GM23338 (cell line): ENCODE measurements around the gene IGFBP6. TPM values are rescaled to one million over a fixed set of nuclear protein-coding genes. Genes with fewer than 3 reads are reported as not detected.

ENCODE experiments used
- ATAC-seq: fragments of 200-7000 bp; cut with Tn5 transposase; 3 replicates; pipeline ENCODE4 v1.9.1; 2020
- DNase-seq: peaks from one replicate; pipeline ENCODE4 v3.0.0-alpha.2; 2015; ENCODE audit warnings: low spot score
- H2AFZ ChIP-seq: fragments of 200-600 bp; sonication (generic); 2 replicates; pipeline ENCODE4 v1.8.0; 2016; ENCODE audit warnings: antibody characterized with exemption, mild to moderate bottlenecking, moderate library complexity
- H3F3A ChIP-seq: fragments of 200-600 bp; sonication (generic); replicated peaks from 2 replicates; pipeline ENCODE4 v1.8.0; 2017; ENCODE audit warnings: antibody characterized with exemption, mixed run types, low read depth
- H3K27ac ChIP-seq: fragments of 200-600 bp; sonication (generic); 2 replicates; pipeline ENCODE4 v1.6.1; 2016; ENCODE audit warnings: low read depth
- H3K27me3 ChIP-seq: fragments of 200-600 bp; sonication (generic); 2 replicates; pipeline ENCODE4 v1.8.0; 2016; ENCODE audit warnings: mild to moderate bottlenecking, mixed run types, moderate library complexity; ENCODE audit not compliant: insufficient read depth
- H3K36me3 ChIP-seq: fragments of 200-600 bp; sonication (generic); 2 replicates; pipeline ENCODE4 v1.8.0; 2016; ENCODE audit warnings: mild to moderate bottlenecking; ENCODE audit not compliant: insufficient read depth
- H3K4me1 ChIP-seq: fragments of 200-600 bp; sonication (generic); 2 replicates; pipeline ENCODE4 v1.8.0; 2016; ENCODE audit warnings: mild to moderate bottlenecking, moderate library complexity; ENCODE audit not compliant: insufficient read depth
- H3K4me2 ChIP-seq: fragments of 200-600 bp; sonication (generic); 2 replicates; pipeline ENCODE4 v1.7.1; 2017; ENCODE audit warnings: mixed run types
- H3K4me3 ChIP-seq: fragments of 200-600 bp; sonication (generic); 2 replicates; pipeline ENCODE4 v1.6.1; 2016; ENCODE audit warnings: mixed run types
- H3K79me2 ChIP-seq: fragments of 200-600 bp; sonication (generic); replicated peaks from 2 replicates; pipeline ENCODE4 v1.8.0; 2017; ENCODE audit warnings: mild to moderate bottlenecking; ENCODE audit not compliant: insufficient read depth
- H3K9me2 ChIP-seq: fragments of 200-600 bp; sonication (generic); 2 replicates; pipeline ENCODE4 v1.8.0; 2017; ENCODE audit not compliant: insufficient read depth
- H4K20me1 ChIP-seq: fragments of 200-600 bp; sonication (generic); replicated peaks from 2 replicates; pipeline ENCODE4 v1.8.0; 2017; ENCODE audit warnings: mild to moderate bottlenecking; ENCODE audit not compliant: insufficient read depth
- H3K27ac Mint-ChIP-seq: 2 replicates; pipeline ENCODE4 v1.8.0; 2020; ENCODE audit warnings: inconsistent platforms, mild to moderate bottlenecking, moderate library complexity, mixed read lengths
- H3K27me3 Mint-ChIP-seq: 3 replicates; pipeline ENCODE4 v1.8.0; 2022; ENCODE audit warnings: low read depth, mild to moderate bottlenecking, moderate library complexity, mixed read lengths, inconsistent platforms; ENCODE audit not compliant: insufficient read depth, poor library complexity
- H3K36me3 Mint-ChIP-seq: 3 replicates; pipeline ENCODE4 v1.8.0; 2021; ENCODE audit warnings: low read depth, mild to moderate bottlenecking, inconsistent platforms, moderate library complexity, mixed read lengths
- H3K4me1 Mint-ChIP-seq: 3 replicates; pipeline ENCODE4 v1.8.0; 2020; ENCODE audit warnings: mild to moderate bottlenecking, inconsistent platforms, mixed read lengths
- H3K4me3 Mint-ChIP-seq: 3 replicates; pipeline ENCODE4 v1.8.0; 2021; ENCODE audit warnings: moderate library complexity, mild to moderate bottlenecking, inconsistent platforms, mixed read lengths
- H3K9me3 Mint-ChIP-seq: 3 replicates; pipeline ENCODE4 v1.8.0; 2020; ENCODE audit warnings: moderate library complexity, mild to moderate bottlenecking, inconsistent platforms, mixed read lengths
- CREB1 ChIP-seq: fragments of 250-450 bp; sonication (Bioruptor Pico); IDR thresholded peaks from 2 replicates; pipeline ENCODE4 v1.5.0; 2020; ENCODE audit warnings: low read depth, mild to moderate bottlenecking, moderate library complexity
- EZH2 ChIP-seq: fragments of 200-600 bp; sonication (generic); IDR thresholded peaks from one replicate; pipeline ENCODE4 v1.8.0; 2017; ENCODE audit warnings: antibody characterized with exemption, mild to moderate bottlenecking, low read depth; ENCODE audit not compliant: unreplicated experiment
- EZH2phosphoT487 ChIP-seq: fragments of 200-600 bp; sonication (generic); IDR thresholded peaks from one replicate; pipeline ENCODE4 v1.8.1; 2018; ENCODE audit warnings: antibody characterized with exemption; ENCODE audit not compliant: unreplicated experiment
- NANOG ChIP-seq: IDR thresholded peaks from 2 replicates; pipeline ENCODE4 v1.6.1; 2016; ENCODE audit warnings: antibody characterized with exemption, borderline replicate concordance
- STAT1 ChIP-seq: IDR thresholded peaks from one replicate; pipeline ENCODE4 v1.6.1; 2016; ENCODE audit warnings: antibody characterized with exemption; ENCODE audit not compliant: unreplicated experiment
- ZNF114 ChIP-seq: fragments of 250-450 bp; sonication (Bioruptor Pico); IDR thresholded peaks from 2 replicates; pipeline ENCODE4 v1.5.0; 2020; ENCODE audit warnings: mild to moderate bottlenecking, moderate library complexity
- polyA plus RNA-seq: library from polyadenylated mRNA; unstranded; fragments of >200 nt; fragmentation: Nextera tagmentation; extraction: Ambion mirVana; gene quantifications from 2 replicates; pipeline ENCODE4 v1.2.1, GENCODE V29; 2016
- total RNA-seq: library from RNA; depleted of rRNA; stranded (reverse); fragments of >200 nt; shearing (Covaris generic); gene quantifications from 2 replicates; pipeline ENCODE4 v1.2.3, GENCODE V29; 2014
- TF ChIP-seq, protein P1 (sequence below): IDR thresholded peaks from 2 replicates; pipeline ENCODE4 v1.6.1; 2016; ENCODE audit warnings: antibody characterized with exemption
- TF ChIP-seq, protein P2 (sequence below), 2 experiments: fragments of 200-600 bp in 1 of 2; sonication (generic) in 1 of 2; conservative IDR thresholded peaks; 2 replicates each; pipeline versions ENCODE4 v1.5.1 to v1.6.1; 2016 to 2017; ENCODE audit warnings: antibody characterized with exemption in 2 of 2, low read depth in 2 of 2, mild to moderate bottlenecking in 2 of 2, moderate library complexity in 1 of 2
- TF ChIP-seq, protein P3 (sequence below): fragments of 250-450 bp; sonication (Bioruptor Pico); IDR thresholded peaks from 2 replicates; pipeline ENCODE4 v1.5.0; 2020; ENCODE audit warnings: mild to moderate bottlenecking, moderate library complexity

IGFBP6 gene
- total and polyA plus RNA-seq, 2 experiments from 2014 or later = 14.7 to 16.6 TPM

DNA sequence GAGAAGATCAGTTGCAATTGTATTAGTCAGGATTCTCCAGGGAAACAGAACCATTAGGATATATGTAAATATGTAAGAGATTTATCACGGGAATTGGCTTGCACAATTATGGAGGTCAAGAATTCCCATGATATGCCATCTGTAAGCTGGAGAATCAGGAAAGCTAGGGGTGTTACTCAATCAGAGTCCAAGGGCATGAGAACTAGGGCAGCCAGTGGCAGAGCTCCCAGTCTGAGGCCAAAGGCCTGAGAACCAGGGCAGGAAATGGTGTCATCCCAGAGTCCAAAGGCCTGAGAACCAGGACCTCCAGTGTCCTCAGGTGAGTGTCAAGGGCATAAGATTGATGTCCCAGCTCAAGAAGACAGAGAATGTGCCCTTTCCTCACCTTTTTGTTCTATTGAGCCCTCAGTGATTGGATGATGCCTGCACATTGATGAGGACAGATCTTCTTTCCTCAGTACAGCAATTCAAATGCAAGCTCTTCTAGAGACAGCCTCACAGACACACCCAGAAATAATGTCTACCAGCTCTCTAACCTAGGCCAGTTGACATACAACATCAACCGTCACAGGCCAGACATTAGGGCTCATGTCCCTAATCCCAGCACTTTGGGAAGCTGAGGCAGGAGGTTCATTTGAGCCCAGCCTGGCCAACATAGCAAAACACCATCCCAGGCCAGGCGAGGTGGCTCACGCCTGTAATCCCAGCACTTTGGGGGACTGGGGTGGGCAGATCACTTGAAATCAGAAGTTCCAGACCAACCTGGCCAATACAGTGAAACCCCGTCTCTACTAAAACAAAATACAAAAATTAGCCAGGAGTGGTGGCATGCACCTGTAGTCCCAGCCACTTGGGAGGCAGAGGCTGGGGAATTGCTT, 48.2 kb downstream of the IGFBP6 start:
- H3K27ac ChIP-seq = no peak overlapping the region
- no peak overlapping the region for H3K4me3 ChIP-seq
- H3K79me2 ChIP-seq = no peaks in the 10 kb centered on the region
- H3F3A ChIP-seq = peaks cover 17% of the 10 kb centered on the region
- no peaks in the 10 kb centered on the region for H3K9me2 ChIP-seq
- H3K4me1 ChIP-seq = 0 out of 2 replicates have a peak, but pooled peaks cover 2% of the 10 kb centered on the region
- DNase-seq = no peak
- no peak overlapping the region for H2AFZ ChIP-seq
- peaks cover 3% of the 10 kb centered on the region; the same call in 2 of the 3 replicates for H3K4me1 Mint-ChIP-seq
- no peaks in the 10 kb centered on the region for H3K27me3 ChIP-seq
- H3K4me3 Mint-ChIP-seq = no peak overlapping the region
- H3K27me3 Mint-ChIP-seq = peaks cover 3% of the 10 kb centered on the region
- H3K27ac Mint-ChIP-seq = no peak overlapping the region
- TF ChIP-seq, protein P1, sequence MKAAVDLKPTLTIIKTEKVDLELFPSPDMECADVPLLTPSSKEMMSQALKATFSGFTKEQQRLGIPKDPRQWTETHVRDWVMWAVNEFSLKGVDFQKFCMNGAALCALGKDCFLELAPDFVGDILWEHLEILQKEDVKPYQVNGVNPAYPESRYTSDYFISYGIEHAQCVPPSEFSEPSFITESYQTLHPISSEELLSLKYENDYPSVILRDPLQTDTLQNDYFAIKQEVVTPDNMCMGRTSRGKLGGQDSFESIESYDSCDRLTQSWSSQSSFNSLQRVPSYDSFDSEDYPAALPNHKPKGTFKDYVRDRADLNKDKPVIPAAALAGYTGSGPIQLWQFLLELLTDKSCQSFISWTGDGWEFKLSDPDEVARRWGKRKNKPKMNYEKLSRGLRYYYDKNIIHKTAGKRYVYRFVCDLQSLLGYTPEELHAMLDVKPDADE = no peak
- TF ChIP-seq ZNF114 (CRISPR knock-in tag) = no peak
- TF ChIP-seq STAT1 = no peak
- no peak for TF ChIP-seq NANOG
- TF ChIP-seq EZH2 = no peak
- TF ChIP-seq, protein P2, sequence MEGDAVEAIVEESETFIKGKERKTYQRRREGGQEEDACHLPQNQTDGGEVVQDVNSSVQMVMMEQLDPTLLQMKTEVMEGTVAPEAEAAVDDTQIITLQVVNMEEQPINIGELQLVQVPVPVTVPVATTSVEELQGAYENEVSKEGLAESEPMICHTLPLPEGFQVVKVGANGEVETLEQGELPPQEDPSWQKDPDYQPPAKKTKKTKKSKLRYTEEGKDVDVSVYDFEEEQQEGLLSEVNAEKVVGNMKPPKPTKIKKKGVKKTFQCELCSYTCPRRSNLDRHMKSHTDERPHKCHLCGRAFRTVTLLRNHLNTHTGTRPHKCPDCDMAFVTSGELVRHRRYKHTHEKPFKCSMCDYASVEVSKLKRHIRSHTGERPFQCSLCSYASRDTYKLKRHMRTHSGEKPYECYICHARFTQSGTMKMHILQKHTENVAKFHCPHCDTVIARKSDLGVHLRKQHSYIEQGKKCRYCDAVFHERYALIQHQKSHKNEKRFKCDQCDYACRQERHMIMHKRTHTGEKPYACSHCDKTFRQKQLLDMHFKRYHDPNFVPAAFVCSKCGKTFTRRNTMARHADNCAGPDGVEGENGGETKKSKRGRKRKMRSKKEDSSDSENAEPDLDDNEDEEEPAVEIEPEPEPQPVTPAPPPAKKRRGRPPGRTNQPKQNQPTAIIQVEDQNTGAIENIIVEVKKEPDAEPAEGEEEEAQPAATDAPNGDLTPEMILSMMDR (conservative IDR thresholded peaks at IDR 0.05; ENCODE audit: low read depth in 2 of 2) = no peak
- H4K20me1 ChIP-seq = no peaks in the 10 kb centered on the region
- H3K4me2 ChIP-seq = no peak overlapping the region
- no peaks in the 10 kb centered on the region for H3K36me3 Mint-ChIP-seq
- no peaks in the 10 kb centered on the region for H3K36me3 ChIP-seq
- peaks cover 3% of the 10 kb centered on the region; the same call in 1 of the 3 replicates for H3K9me3 Mint-ChIP-seq
- no peak for ATAC-seq

GRCh38 chr12:53147181-53147580, 49.7 kb downstream of the IGFBP6 start:
- no peaks in the 10 kb centered on the region for H3K36me3 ChIP-seq
- no peaks in the 10 kb centered on the region for H3K9me2 ChIP-seq
- no peak overlapping the region for H3K4me3 Mint-ChIP-seq
- no peak overlapping the region for H3K27ac ChIP-seq
- peaks cover 3% of the 10 kb centered on the region; the same call in 1 of the 3 replicates for H3K9me3 Mint-ChIP-seq
- no peaks in the 10 kb centered on the region for H4K20me1 ChIP-seq
- peaks cover 17% of the 10 kb centered on the region for H3F3A ChIP-seq
- no peaks in the 10 kb centered on the region for H3K36me3 Mint-ChIP-seq
- DNase-seq (no peak), ATAC-seq (no peak)
- H3K27ac Mint-ChIP-seq = no peak overlapping the region
- no peaks in the 10 kb centered on the region for H3K79me2 ChIP-seq
- H3K27me3 ChIP-seq = no peaks in the 10 kb centered on the region
- H3K4me3 ChIP-seq = no peak overlapping the region
- H3K4me1 Mint-ChIP-seq = peaks cover 3% of the 10 kb centered on the region; the same call in 2 of the 3 replicates
- no peak overlapping the region for H3K4me2 ChIP-seq
- no peaks in the 10 kb centered on the region for H3K27me3 Mint-ChIP-seq
- H3K4me1 ChIP-seq = 0 out of 2 replicates have a peak, but pooled peaks cover 2% of the 10 kb centered on the region
- TF ChIP-seq STAT1 = no peak
- TF ChIP-seq, protein P1 = no peak
- no peak for TF ChIP-seq CREB1 (CRISPR knock-in tag)
- TF ChIP-seq ZNF114 (CRISPR knock-in tag) = no peak
- TF ChIP-seq EZH2phosphoT487 = no peak
- no peak for TF ChIP-seq NANOG
- TF ChIP-seq, protein P3, sequence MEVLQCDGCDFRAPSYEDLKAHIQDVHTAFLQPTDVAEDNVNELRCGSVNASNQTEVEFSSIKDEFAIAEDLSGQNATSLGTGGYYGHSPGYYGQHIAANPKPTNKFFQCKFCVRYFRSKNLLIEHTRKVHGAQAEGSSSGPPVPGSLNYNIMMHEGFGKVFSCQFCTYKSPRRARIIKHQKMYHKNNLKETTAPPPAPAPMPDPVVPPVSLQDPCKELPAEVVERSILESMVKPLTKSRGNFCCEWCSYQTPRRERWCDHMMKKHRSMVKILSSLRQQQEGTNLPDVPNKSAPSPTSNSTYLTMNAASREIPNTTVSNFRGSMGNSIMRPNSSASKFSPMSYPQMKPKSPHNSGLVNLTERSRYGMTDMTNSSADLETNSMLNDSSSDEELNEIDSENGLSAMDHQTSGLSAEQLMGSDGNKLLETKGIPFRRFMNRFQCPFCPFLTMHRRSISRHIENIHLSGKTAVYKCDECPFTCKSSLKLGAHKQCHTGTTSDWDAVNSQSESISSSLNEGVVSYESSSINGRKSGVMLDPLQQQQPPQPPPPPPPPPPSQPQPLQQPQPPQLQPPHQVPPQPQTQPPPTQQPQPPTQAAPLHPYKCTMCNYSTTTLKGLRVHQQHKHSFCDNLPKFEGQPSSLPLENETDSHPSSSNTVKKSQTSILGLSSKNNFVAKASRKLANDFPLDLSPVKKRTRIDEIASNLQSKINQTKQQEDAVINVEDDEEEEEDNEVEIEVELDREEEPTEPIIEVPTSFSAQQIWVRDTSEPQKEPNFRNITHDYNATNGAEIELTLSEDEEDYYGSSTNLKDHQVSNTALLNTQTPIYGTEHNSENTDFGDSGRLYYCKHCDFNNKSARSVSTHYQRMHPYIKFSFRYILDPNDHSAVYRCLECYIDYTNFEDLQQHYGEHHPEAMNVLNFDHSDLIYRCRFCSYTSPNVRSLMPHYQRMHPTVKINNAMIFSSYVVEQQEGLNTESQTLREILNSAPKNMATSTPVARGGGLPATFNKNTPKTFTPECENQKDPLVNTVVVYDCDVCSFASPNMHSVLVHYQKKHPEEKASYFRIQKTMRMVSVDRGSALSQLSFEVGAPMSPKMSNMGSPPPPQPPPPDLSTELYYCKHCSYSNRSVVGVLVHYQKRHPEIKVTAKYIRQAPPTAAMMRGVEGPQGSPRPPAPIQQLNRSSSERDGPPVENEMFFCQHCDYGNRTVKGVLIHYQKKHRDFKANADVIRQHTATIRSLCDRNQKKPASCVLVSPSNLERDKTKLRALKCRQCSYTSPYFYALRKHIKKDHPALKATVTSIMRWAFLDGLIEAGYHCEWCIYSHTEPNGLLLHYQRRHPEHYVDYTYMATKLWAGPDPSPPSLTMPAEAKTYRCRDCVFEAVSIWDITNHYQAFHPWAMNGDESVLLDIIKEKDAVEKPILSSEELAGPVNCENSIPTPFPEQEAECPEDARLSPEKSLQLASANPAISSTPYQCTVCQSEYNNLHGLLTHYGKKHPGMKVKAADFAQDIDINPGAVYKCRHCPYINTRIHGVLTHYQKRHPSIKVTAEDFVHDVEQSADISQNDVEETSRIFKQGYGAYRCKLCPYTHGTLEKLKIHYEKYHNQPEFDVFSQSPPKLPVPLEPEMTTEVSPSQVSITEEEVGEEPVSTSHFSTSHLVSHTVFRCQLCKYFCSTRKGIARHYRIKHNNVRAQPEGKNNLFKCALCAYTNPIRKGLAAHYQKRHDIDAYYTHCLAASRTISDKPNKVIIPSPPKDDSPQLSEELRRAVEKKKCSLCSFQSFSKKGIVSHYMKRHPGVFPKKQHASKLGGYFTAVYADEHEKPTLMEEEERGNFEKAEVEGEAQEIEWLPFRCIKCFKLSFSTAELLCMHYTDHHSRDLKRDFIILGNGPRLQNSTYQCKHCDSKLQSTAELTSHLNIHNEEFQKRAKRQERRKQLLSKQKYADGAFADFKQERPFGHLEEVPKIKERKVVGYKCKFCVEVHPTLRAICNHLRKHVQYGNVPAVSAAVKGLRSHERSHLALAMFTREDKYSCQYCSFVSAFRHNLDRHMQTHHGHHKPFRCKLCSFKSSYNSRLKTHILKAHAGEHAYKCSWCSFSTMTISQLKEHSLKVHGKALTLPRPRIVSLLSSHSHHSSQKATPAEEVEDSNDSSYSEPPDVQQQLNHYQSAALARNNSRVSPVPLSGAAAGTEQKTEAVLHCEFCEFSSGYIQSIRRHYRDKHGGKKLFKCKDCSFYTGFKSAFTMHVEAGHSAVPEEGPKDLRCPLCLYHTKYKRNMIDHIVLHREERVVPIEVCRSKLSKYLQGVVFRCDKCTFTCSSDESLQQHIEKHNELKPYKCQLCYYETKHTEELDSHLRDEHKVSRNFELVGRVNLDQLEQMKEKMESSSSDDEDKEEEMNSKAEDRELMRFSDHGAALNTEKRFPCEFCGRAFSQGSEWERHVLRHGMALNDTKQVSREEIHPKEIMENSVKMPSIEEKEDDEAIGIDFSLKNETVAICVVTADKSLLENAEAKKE = no peak
- no peak overlapping the region for H2AFZ ChIP-seq
